ENCODE results near the gene DGCR2.

DGCR2 gene

DNA sequence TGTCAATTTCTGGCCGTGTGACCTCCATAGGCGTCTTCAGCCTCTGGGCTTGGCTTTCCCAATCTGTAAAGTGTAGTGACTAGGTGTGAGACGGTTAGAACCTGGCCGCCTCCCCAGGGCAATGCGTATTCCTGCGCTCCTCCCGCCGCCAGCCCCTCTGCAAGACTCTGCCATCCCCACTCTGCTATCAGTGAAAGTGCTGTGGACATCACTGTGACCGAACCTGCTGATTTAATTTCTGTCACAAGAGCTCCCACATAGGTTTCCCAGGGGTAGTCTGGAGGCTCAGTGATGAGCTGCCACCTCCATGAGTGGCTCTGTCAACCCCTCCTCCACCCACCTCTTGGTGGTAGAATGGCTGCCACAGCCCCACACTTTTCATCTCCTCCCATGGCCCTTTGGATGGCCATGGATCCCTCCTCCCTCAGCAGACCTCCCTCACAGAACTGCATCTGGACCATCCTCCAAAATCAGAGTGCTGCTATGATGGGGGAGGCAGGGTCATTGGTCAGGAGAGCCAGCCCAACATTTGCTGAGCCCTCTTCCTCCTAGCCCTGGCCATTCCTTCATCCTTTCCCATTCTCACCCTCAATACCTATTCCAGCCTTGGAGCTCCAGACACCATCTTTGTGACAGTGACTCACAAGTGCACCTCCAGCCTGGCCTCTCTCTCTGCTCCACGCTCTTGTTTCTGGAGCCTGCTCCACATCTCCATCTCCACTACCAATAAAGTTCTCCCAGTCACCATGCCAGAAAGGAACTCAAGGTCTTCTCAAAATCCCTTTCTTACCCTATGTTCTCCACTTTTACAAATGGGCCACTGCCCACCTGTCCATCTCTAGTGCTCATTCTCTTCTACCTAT lies 29.3 kb upstream of the DGCR2 start:
- H3K4me2 ChIP-seq (ENCODE audit: low read depth, low read length, poor library complexity, severe bottlenecking): no peak overlapping the region
- no peak overlapping the region for H3K27ac ChIP-seq (ENCODE audit: low read depth, low read length)
- H3K9me3 ChIP-seq (ENCODE audit: insufficient read depth, low read length): no peaks in the 10 kb centered on the region
- no peak overlapping the region for H3K9ac ChIP-seq (ENCODE audit: low read length)
- H2AFZ ChIP-seq (ENCODE audit: low read depth, low read length, severe bottlenecking): no peak overlapping the region
- no peak for TF ChIP-seq EZH2phosphoT487 (conservative IDR thresholded peaks at IDR 0.05; ENCODE audit: low read length)
- TF ChIP-seq, protein P1, sequence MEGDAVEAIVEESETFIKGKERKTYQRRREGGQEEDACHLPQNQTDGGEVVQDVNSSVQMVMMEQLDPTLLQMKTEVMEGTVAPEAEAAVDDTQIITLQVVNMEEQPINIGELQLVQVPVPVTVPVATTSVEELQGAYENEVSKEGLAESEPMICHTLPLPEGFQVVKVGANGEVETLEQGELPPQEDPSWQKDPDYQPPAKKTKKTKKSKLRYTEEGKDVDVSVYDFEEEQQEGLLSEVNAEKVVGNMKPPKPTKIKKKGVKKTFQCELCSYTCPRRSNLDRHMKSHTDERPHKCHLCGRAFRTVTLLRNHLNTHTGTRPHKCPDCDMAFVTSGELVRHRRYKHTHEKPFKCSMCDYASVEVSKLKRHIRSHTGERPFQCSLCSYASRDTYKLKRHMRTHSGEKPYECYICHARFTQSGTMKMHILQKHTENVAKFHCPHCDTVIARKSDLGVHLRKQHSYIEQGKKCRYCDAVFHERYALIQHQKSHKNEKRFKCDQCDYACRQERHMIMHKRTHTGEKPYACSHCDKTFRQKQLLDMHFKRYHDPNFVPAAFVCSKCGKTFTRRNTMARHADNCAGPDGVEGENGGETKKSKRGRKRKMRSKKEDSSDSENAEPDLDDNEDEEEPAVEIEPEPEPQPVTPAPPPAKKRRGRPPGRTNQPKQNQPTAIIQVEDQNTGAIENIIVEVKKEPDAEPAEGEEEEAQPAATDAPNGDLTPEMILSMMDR (IDR thresholded peaks at IDR 0.05; ENCODE audit: insufficient read depth, low read length, poor library complexity, severe bottlenecking): no peak
- H3K36me3 ChIP-seq (ENCODE audit: low read length): no peaks in the 10 kb centered on the region
- no peaks in the 10 kb centered on the region for H4K20me1 ChIP-seq (ENCODE audit: low read depth, low read length)
- H3F3A ChIP-seq (ENCODE audit: insufficient read depth): no peaks in the 10 kb centered on the region
- H3K27me3 ChIP-seq (ENCODE audit: low read length): no peaks in the 10 kb centered on the region
- no peak overlapping the region for H3K4me3 ChIP-seq (ENCODE audit: insufficient read depth, low read length, poor library complexity, severe bottlenecking)
- H3K9me2 ChIP-seq (replicated peaks; ENCODE audit: insufficient read depth, low read length): no peaks in the 10 kb centered on the region
- H3K79me2 ChIP-seq (ENCODE audit: insufficient read depth, low read length): no peaks in the 10 kb centered on the region

DNA sequence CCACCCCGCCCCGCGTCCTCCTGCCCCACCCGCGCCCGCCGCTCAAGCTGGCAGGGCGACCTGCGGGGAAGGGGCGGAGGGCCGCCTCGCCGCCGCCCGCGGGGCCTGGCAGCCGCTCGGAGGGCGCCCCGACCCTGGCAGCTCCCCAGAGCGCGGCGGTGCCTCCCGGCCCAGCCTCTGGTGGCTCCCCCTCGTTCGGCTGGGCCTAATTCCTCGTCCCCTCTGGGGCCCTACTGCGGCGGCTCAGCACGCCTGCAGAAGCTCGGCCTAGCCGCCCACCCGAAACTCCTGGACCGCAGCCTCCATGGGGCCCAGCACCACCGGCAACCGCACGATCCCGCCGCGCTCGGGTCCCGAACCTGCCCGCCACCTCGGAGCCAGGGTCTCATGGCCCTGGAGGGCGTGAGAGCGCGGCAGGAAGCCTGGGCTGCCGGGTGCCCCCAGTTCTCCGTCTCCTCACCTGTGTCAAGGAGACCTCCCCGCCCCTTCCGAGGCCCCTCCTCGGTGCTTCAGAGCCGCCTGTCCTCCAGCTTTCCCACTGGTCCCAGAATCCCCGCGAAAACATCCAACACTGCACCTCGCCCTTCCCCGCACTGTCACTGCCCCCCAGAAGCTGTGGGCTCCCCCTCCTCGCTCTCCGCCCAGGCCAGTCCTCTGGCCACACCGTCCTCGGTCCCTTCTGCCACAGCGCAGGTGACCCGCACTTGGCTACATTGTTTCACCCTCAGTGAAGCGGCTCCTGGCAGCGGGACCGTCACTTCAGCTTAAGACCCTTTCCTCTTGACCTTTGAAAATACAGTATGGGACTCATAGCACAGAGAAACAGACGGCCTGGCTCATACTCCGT lies 28.5 kb upstream of the DGCR2 start:
- TF ChIP-seq, protein P1 (IDR thresholded peaks at IDR 0.05; ENCODE audit: insufficient read depth, low read length, poor library complexity, severe bottlenecking): no peak
- no peak for TF ChIP-seq EZH2phosphoT487 (conservative IDR thresholded peaks at IDR 0.05; ENCODE audit: low read length)
- Histone ChIP-seq H3K27ac (ENCODE audit: low read depth, low read length) (no peak overlapping the region), H3K4me2 (ENCODE audit: low read depth, low read length, poor library complexity, severe bottlenecking) (no peak overlapping the region), H3K27me3 (ENCODE audit: low read length) (no peaks in the 10 kb centered on the region), H3K9ac (ENCODE audit: low read length) (no peak overlapping the region), H3K79me2 (ENCODE audit: insufficient read depth, low read length) (no peaks in the 10 kb centered on the region), H2AFZ (ENCODE audit: low read depth, low read length, severe bottlenecking) (no peak overlapping the region), H3K9me2 (replicated peaks; ENCODE audit: insufficient read depth, low read length) (no peaks in the 10 kb centered on the region), H3F3A (ENCODE audit: insufficient read depth) (no peaks in the 10 kb centered on the region), H3K4me3 (ENCODE audit: insufficient read depth, low read length, poor library complexity, severe bottlenecking) (no peak overlapping the region), H3K9me3 (ENCODE audit: insufficient read depth, low read length) (no peaks in the 10 kb centered on the region), H4K20me1 (ENCODE audit: low read depth, low read length) (no peaks in the 10 kb centered on the region), H3K36me3 (ENCODE audit: low read length) (no peaks in the 10 kb centered on the region)

DNA sequence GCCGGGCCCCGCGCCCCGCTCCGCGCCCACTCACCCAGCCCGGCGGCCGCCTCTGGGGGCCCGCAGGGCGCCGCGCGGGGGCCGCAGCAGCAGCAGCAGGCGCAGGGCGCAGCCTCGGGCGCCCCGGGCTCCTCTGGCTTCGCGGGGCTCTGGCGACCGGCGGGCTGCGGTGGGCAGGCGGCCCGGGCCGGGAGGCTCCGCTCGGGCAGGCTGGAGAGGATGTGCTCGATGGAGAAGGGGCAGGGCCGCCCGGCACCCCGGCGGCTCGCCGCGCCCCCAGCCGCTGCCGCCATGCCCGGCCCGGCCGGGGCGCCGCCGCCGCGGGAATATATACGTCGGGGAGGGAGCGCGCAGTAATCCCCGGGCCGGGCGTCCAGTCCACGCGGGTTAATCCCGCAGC lies 27.8 kb upstream of the DGCR2 start, which contains the start of gene GSC2:
Gene GSC2, minus strand, starts transcription at position 302 of the 400 bp plus-strand sequence. Its CDS starts 9 bp downstream, at position 293.
- H3K9me2 ChIP-seq (replicated peaks; ENCODE audit: insufficient read depth, low read length): no peaks in the 10 kb centered on the region
- H3K36me3 ChIP-seq (ENCODE audit: low read length): no peaks in the 10 kb centered on the region
- H4K20me1 ChIP-seq (ENCODE audit: low read depth, low read length): no peaks in the 10 kb centered on the region
- H2AFZ ChIP-seq (ENCODE audit: low read depth, low read length, severe bottlenecking): no peak within 1 kb of the TSS
- no peak within 1 kb of the TSS for H3K4me3 ChIP-seq (ENCODE audit: insufficient read depth, low read length, poor library complexity, severe bottlenecking)
- no peak within 1 kb of the TSS for H3K27ac ChIP-seq (ENCODE audit: low read depth, low read length)
- H3K4me2 ChIP-seq (ENCODE audit: low read depth, low read length, poor library complexity, severe bottlenecking): no peak within 1 kb of the TSS
- no peaks in the 10 kb centered on the region for H3K79me2 ChIP-seq (ENCODE audit: insufficient read depth, low read length)
- H3K9ac ChIP-seq (ENCODE audit: low read length): no peak within 1 kb of the TSS
- TF ChIP-seq, protein P1 (IDR thresholded peaks at IDR 0.05; ENCODE audit: insufficient read depth, low read length, poor library complexity, severe bottlenecking): no peak
- TF ChIP-seq EZH2phosphoT487 (conservative IDR thresholded peaks at IDR 0.05; ENCODE audit: low read length): no peak
- no peaks in the 10 kb centered on the region for H3F3A ChIP-seq (ENCODE audit: insufficient read depth)
- no peaks in the 10 kb centered on the region for H3K27me3 ChIP-seq (ENCODE audit: low read length)
- H3K9me3 ChIP-seq (ENCODE audit: insufficient read depth, low read length): no peaks in the 10 kb centered on the region
